HG02763 (cell line): ENCODE data around the gene AK5.
A peak's percentile ranks its signal among the peaks of the same experiment; 100 is the strongest.
"Not testable (repeated sequence)": the region's sequence is repeated elsewhere in the genome, so short reads cannot be mapped to it uniquely, and the experiment has no call there.

Source experiments
- ATAC-seq: cut with Tn5 transposase; IDR thresholded peaks from one replicate; pipeline ENCODE4 v1.9.1; 2021; ENCODE audit warnings: mild to moderate bottlenecking, moderate library complexity; ENCODE audit not compliant: unreplicated experiment

AK5 gene

DNA sequence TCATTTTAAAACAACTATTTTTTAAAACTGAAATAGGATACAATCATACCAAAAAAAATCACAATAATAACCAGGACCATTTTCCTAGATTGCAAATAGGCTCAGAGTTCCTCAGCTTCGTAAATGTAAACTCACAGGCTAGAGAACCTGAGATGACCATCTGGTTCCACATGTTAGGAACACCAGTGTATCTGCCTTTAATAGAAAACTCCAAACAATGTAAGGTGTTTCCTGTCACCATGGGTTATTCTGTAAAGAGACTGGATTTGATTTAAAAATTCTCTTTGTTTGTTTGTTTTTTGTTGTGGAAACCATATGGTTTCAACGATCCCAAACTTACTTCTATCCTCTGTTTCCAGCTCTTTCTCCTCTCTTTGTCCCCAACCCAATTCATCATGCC is 203.1 kb downstream of the AK5 start:
- ATAC-seq: no peak

GRCh38 chr1:77487631-77488030 is 205.8 kb downstream of the AK5 start:
- ATAC-seq: no peak

DNA sequence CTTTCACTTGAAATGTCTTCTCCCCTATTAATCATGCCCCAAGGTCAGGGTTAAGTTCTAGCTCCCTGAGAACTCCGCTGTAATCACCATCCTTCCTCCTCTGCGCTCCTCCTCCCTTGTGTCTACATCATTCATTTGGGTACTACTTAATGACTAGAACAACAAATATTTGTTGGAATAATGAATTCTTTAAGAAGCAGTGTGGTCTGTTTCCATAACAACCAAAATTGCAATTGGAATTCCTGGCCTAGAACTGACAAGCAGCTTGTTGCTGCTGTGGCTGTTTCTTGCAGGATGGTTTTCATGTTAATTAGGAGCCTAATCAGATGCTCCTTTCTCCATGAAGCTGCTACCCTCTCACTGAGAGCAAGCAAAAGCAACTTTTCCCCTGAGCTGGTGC is 208.1 kb downstream of the AK5 start:
- no peak for ATAC-seq

GRCh38 chr1:77494026-77494425 is 212.2 kb downstream of the AK5 start:
- ATAC-seq: no peak

- ATAC-seq: no peak
Measured at GRCh38 chr1:77498918-77499317, 217.1 kb downstream of the AK5 start.

- ATAC-seq: no peak
Measured at GRCh38 chr1:77499466-77499865, 217.6 kb downstream of the AK5 start.

- no peak for ATAC-seq
Measured at GRCh38 chr1:77504986-77505385, 223.2 kb downstream of the AK5 start.

GRCh38 chr1:77506771-77507170 is 225.0 kb downstream of the AK5 start:
- no peak for ATAC-seq

- ATAC-seq: no peak
Measured at GRCh38 chr1:77509051-77509492, 227.3 kb downstream of the AK5 start.

- no peak for ATAC-seq
Measured at GRCh38 chr1:77509898-77510297, 228.1 kb downstream of the AK5 start.

DNA sequence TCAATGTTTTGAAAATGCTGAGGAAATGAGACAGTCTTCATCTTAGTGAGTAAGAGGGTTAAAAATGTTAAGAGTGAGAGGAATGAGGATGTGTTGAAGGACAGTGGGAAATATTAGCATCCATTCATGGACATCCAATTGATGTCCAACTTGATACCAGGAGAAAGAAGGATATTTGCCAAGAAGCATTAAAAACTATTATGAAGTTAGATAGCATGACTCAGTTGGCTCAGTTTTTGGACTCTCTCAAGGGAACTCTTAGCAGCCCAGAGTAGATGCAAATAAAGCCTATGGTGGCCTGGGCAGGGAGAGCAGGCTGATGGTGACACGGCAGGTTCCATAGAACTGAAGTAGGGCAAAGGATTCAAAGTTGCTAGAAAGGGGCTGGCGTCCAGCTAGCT is 229.6 kb downstream of the AK5 start:
- no peak for ATAC-seq

DNA sequence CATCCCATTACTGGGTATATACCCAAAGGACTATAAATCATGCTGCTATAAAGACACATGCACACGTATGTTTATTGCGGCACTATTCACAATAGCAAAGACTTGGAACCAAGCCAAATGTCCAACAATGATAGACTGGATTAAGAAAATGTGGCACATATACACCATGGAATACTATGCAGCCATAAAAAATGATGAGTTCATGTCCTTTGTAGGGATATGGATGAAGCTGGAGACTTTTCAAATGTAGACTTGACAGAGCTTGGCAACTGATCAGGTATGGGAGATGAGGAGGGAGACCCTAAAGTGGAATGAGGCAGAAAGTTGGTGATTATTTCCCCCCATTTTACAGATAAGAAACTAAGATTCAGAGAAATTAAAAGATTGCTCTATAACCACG is 230.8 kb downstream of the AK5 start:
- not testable (repeated sequence) for ATAC-seq

GRCh38 chr1:77513839-77514763 is 232.3 kb downstream of the AK5 start:
- ATAC-seq: no peak

DNA sequence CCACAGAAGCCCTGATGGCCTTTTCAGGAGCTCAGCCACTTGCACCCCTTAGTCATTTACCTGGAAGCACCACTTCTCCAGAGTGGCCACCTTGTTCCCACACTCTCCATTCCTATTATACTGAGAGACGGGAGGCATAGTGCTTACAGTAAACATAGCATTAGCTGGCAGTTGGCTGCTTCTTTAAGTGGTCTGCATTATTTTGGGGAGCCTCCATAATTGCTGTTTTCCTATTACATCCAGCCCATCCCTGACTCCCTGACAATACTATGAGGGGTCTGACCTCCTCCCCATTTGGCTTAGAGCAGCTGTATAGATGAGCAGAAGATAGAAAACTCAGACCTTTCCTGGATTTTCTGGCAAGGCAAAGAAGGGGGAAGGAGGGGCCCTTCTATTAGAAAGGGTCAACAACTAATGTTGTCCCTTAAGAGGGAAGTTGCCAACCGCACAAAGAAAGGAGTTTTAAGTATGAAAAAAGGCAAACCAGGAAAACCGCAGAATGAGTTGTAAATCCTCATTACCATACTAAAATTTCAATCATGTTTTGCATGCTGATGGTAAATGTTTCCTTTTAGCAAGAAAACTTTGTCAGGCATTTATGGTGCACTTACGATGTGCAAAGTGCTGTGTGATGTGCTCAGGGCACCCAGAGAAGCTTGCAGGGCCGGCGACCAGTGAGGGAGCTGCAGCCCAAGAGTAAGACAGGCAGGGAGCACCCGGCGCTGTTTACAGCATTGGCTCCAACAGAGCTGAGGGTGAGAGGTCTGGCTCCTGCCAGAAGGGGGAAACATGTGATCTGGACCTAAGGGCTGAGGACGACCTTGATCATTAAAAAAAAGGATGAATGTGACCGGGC is 233.3 kb downstream of the AK5 start:
- no peak for ATAC-seq

DNA sequence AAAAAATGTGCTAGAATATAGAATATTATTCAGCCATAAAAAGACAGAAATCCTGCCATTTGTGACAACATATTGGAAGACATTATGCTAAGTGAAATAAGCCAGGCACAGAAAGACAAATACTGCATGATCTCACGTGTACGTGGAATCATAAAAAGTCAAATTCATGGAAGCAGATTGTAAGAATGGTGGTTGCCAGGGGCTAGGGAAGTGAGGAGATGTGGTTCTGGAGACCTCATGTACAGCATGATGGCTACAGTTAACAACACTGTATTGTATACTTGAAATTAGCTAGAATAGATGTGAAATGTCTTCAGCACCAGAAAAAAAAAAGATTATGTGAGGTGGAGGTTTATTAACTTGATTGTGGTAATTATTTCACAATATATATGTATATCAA is 234.3 kb downstream of the AK5 start:
- no peak for ATAC-seq

GRCh38 chr1:77524038-77524437 is 242.2 kb downstream of the AK5 start:
- ATAC-seq: no peak

- not testable (repeated sequence) for ATAC-seq
Measured at GRCh38 chr1:77531149-77531548, 249.3 kb downstream of the AK5 start.

GRCh38 chr1:77531596-77532280 is 249.9 kb downstream of the AK5 start:
- not testable (repeated sequence) for ATAC-seq

- no peak for ATAC-seq
Measured at GRCh38 chr1:77532641-77533040, 250.8 kb downstream of the AK5 start.

GRCh38 chr1:77533660-77534305 is 252.0 kb downstream of the AK5 start:
- ATAC-seq: peak; percentile 47

GRCh38 chr1:77534456-77534855 is 252.6 kb downstream of the AK5 start:
- ATAC-seq: no peak
